H1 (cell line): ENCODE data around the gene ACSF3. TPM values are rescaled to one million over a fixed set of nuclear protein-coding genes. Genes with fewer than 3 reads are reported as not detected.

ENCODE experiments used
- CTCF ChIA-PET: fragments of 300-600 bp; sonication (Branson Sonifier 250); formaldehyde crosslinking; loops from one replicate; lab custom pipeline; 2021; ENCODE audit not compliant: partially characterized antibody; lab: Charles Lee
- POLR2A ChIA-PET: fragments of 300-600 bp; sonication (Branson Sonifier 250); formaldehyde crosslinking; loops from one replicate; lab custom pipeline; 2021; ENCODE audit warnings: inconsistent platforms; ENCODE audit not compliant: partially characterized antibody; lab: Charles Lee
- DNase-seq, 2 experiments: peaks; one replicate each; pipeline versions ENCODE4 v3.0.0 to v3.0.0-alpha.2; 2010 to 2022; ENCODE audit warnings: low spot score in 2 of 2, low read depth in 1 of 2, mixed read lengths in 1 of 2
- FAIRE-seq: peaks from 2 replicates; lab custom pipeline; 2011; peaks lifted over from hg19 to GRCh38; lab: Jason Lieb, UNC
- H2AFZ ChIP-seq: 2 replicates; pipeline ENCODE4 v1.8.1; 2012; ENCODE audit warnings: low read length, inconsistent platforms
- H2AK5ac ChIP-seq: 2 replicates; pipeline ENCODE4 v1.6.1; 2013; ENCODE audit warnings: low read depth, low read length
- H2BK120ac ChIP-seq: replicated peaks from 2 replicates; pipeline ENCODE3; 2013; ENCODE audit warnings: low read depth, low read length, inconsistent platforms
- H2BK12ac ChIP-seq: 2 replicates; pipeline ENCODE4 v1.6.1; 2013; ENCODE audit warnings: low read depth, low read length
- H2BK15ac ChIP-seq: 2 replicates; pipeline ENCODE4 v1.6.1; 2013; ENCODE audit warnings: low read length
- H2BK20ac ChIP-seq: 2 replicates; pipeline ENCODE4 v1.6.1; 2013; ENCODE audit warnings: low read length
- H2BK5ac ChIP-seq: 2 replicates; pipeline ENCODE4 v1.6.1; 2013; ENCODE audit warnings: low read depth, low read length
- H3K14ac ChIP-seq: 2 replicates; pipeline ENCODE4 v1.6.1; 2013; ENCODE audit warnings: inconsistent platforms; ENCODE audit not compliant: insufficient read length
- H3K18ac ChIP-seq: 2 replicates; pipeline ENCODE4 v1.6.1; 2013; ENCODE audit warnings: low read length; ENCODE audit errors: extremely low read depth
- H3K23ac ChIP-seq: 2 replicates; pipeline ENCODE4 v1.6.1; 2013; ENCODE audit warnings: inconsistent platforms; ENCODE audit not compliant: insufficient read length
- H3K23me2 ChIP-seq: 2 replicates; pipeline ENCODE4 v1.6.1; 2013; ENCODE audit warnings: low read depth, low read length
- H3K27ac ChIP-seq: 2 replicates; pipeline ENCODE4 v1.6.1; 2011; ENCODE audit warnings: low read depth, low read length, inconsistent platforms
- H3K27me3 ChIP-seq, 4 experiments: replicated peaks in 1 of 4; 1 replicate in 1 of 4; 2 replicates in 3 of 4; pipeline versions ENCODE4 v1.6.1 to v1.8.1; 2011 to 2013; ENCODE audit warnings: low read length in 3 of 4, mild to moderate bottlenecking in 3 of 4, inconsistent platforms in 2 of 4, mixed read lengths in 2 of 4, moderate library complexity in 1 of 4; ENCODE audit not compliant: control insufficient read depth in 3 of 4, insufficient read depth in 3 of 4; ENCODE audit errors: extremely low read depth in 1 of 4
- H3K36me3 ChIP-seq, 4 experiments: 2 replicates each; pipeline versions ENCODE4 v1.6.1 to v1.8.1; 2011 to 2013; ENCODE audit warnings: mild to moderate bottlenecking in 4 of 4, low read length in 3 of 4, moderate library complexity in 2 of 4, control low read depth in 1 of 4, inconsistent platforms in 1 of 4; ENCODE audit not compliant: insufficient read depth in 4 of 4, control insufficient read depth in 2 of 4
- H3K4ac ChIP-seq: replicated peaks from 2 replicates; pipeline ENCODE3; 2013; ENCODE audit warnings: low read length, low read depth, mixed read lengths, inconsistent platforms; ENCODE audit not compliant: insufficient read length
- H3K4me1 ChIP-seq, 4 experiments: replicated peaks in 1 of 4; 1 replicate in 1 of 4; 2 replicates in 3 of 4; pipeline versions ENCODE4 v1.6.1 to v1.8.1; 2011 to 2013; ENCODE audit warnings: low read length in 3 of 4, inconsistent platforms in 2 of 4, mixed read lengths in 1 of 4; ENCODE audit not compliant: insufficient read depth in 4 of 4, control insufficient read depth in 3 of 4
- H3K4me2 ChIP-seq, 2 experiments: 2 replicates each; pipeline versions ENCODE4 v1.6.1 to v1.8.1; 2011 to 2013; ENCODE audit warnings: low read depth in 2 of 2, low read length in 2 of 2, control low read depth in 1 of 2, inconsistent platforms in 1 of 2, mild to moderate bottlenecking in 1 of 2; ENCODE audit not compliant: insufficient read depth in 1 of 2
- H3K4me3 ChIP-seq, 4 experiments: fragments of 200-600, 300-600 bp in 1 of 4; sonication (generic), shearing (Covaris generic), sonication (Bioruptor Twin) in 1 of 4; 2 replicates each; pipeline versions ENCODE4 v1.5.1 to v1.8.1; 2011 to 2016; ENCODE audit warnings: low read length in 4 of 4, low read depth in 3 of 4, control low read depth in 2 of 4, inconsistent platforms in 2 of 4, mild to moderate bottlenecking in 2 of 4, mixed read lengths in 1 of 4, moderate library complexity in 1 of 4; ENCODE audit not compliant: insufficient read depth in 2 of 4; ENCODE audit errors: extremely low read depth in 1 of 4
- H3K56ac ChIP-seq: replicated peaks from 2 replicates; pipeline ENCODE3; 2013; ENCODE audit warnings: low read depth, mild to moderate bottlenecking, mixed read lengths, low read length, inconsistent platforms; ENCODE audit not compliant: insufficient read length
- H3K79me1 ChIP-seq: 2 replicates; pipeline ENCODE4 v1.6.1; 2013; ENCODE audit warnings: low read depth, low read length, control low read depth
- H3K79me2 ChIP-seq, 2 experiments: 2 replicates each; pipeline versions ENCODE4 v1.6.1 to v1.8.1; 2012 to 2013; ENCODE audit warnings: low read length in 2 of 2, mild to moderate bottlenecking in 2 of 2, inconsistent platforms in 1 of 2; ENCODE audit not compliant: insufficient read depth in 2 of 2, control insufficient read depth in 1 of 2
- H3K9ac ChIP-seq, 4 experiments: replicated peaks in 1 of 4; 1 replicate in 1 of 4; 2 replicates in 3 of 4; pipeline versions ENCODE4 v1.6.1 to v1.8.1; 2011 to 2013; ENCODE audit warnings: low read depth in 3 of 4, low read length in 3 of 4, control low read depth in 2 of 4, mild to moderate bottlenecking in 2 of 4, moderate library complexity in 2 of 4, inconsistent platforms in 1 of 4; ENCODE audit errors: extremely low read depth in 1 of 4
- H3K9me3 ChIP-seq, 2 experiments: 2 replicates each; pipeline versions ENCODE4 v1.6.1 to v1.8.1; 2012 to 2013; ENCODE audit warnings: mild to moderate bottlenecking in 2 of 2, moderate library complexity in 2 of 2, control low read depth in 1 of 2, inconsistent platforms in 1 of 2, low read depth in 1 of 2, low read length in 1 of 2, mixed read lengths in 1 of 2; ENCODE audit not compliant: insufficient read depth in 2 of 2
- H4K20me1 ChIP-seq, 2 experiments: replicated peaks in 1 of 2; 2 replicates each; pipeline versions ENCODE3 to v1.8.1; 2011 to 2013; ENCODE audit warnings: inconsistent platforms in 2 of 2, low read length in 2 of 2, mild to moderate bottlenecking in 1 of 2; ENCODE audit not compliant: insufficient read depth in 2 of 2, control insufficient read depth in 1 of 2
- H4K5ac ChIP-seq: 2 replicates; pipeline ENCODE4 v1.6.1; 2013; ENCODE audit warnings: low read length, low read depth, mixed read lengths, inconsistent platforms; ENCODE audit not compliant: insufficient read length
- H4K8ac ChIP-seq: 2 replicates; pipeline ENCODE4 v1.8.0; 2013; ENCODE audit warnings: mild to moderate bottlenecking, moderate library complexity, low read length, inconsistent platforms; ENCODE audit not compliant: insufficient read depth; ENCODE audit errors: extremely low read depth
- H4K91ac ChIP-seq: replicated peaks from 2 replicates; pipeline ENCODE3; 2013; ENCODE audit warnings: low read length, mixed read lengths, inconsistent platforms; ENCODE audit not compliant: insufficient read length
- EGR1 ChIP-seq: IDR thresholded peaks from 2 replicates; pipeline ENCODE4 v1.6.1; 2011; ENCODE audit warnings: low read depth, low read length, borderline replicate concordance
- FOSL1 ChIP-seq: IDR thresholded peaks from 2 replicates; pipeline ENCODE4 v1.6.1; 2011; ENCODE audit warnings: mild to moderate bottlenecking, low read depth, low read length, moderate library complexity; ENCODE audit not compliant: insufficient read depth
- WGBS, 2 experiments: shearing (Covaris generic) in 1 of 2; methylation state at CpG; one replicate each; pipeline versions ENCODE4 v1.1.6 to v1.1.7; 2013 to 2015; ENCODE audit warnings: low lambda C conversion rate in 2 of 2, mixed read lengths in 2 of 2, inconsistent platforms in 1 of 2, low coverage in 1 of 2, missing lambda C conversion rate in 1 of 2; ENCODE audit not compliant: insufficient replicate concordance in 2 of 2, insufficient coverage in 1 of 2, insufficient read length in 1 of 2; ENCODE audit errors: extremely low coverage in 1 of 2, missing lambda C conversion rate in 1 of 2; 5-methylcytosine and 5-hydroxymethylcytosine counted together
- polyA plus RNA-seq, 7 experiments: library from polyadenylated mRNA; depleted of rRNA in 3 of 7; stranded (reverse) in 5 of 7; unstranded in 2 of 7; fragments of >200 nt in 5 of 7; fragments of 200-250 nt in 2 of 7; gene quantifications; 1 replicate in 5 of 7; 2 replicates in 1 of 7; 4 replicates in 1 of 7; pipeline versions ENCODE4 v1.2.1 to v1.2.3, GENCODE V29; 2011 to 2013; ENCODE audit warnings: missing spikeins in 2 of 7, mixed read lengths in 2 of 7
- total RNA-seq: library from RNA; stranded (reverse); fragmentation: NEBNext Ultra II Directional; extraction: Animal tissue kit (Norgen Biotek cat#: 25700); gene quantifications from 2 replicates; pipeline ENCODE4 v1.2.1, GENCODE V29; 2021

ACSF3 gene
- total and polyA plus RNA-seq, 2 of the 8 experiments (the other 6 are each of a cell fraction or from before 2014, with no cell fraction given), result 15.6 to 22.9 TPM

DNA sequence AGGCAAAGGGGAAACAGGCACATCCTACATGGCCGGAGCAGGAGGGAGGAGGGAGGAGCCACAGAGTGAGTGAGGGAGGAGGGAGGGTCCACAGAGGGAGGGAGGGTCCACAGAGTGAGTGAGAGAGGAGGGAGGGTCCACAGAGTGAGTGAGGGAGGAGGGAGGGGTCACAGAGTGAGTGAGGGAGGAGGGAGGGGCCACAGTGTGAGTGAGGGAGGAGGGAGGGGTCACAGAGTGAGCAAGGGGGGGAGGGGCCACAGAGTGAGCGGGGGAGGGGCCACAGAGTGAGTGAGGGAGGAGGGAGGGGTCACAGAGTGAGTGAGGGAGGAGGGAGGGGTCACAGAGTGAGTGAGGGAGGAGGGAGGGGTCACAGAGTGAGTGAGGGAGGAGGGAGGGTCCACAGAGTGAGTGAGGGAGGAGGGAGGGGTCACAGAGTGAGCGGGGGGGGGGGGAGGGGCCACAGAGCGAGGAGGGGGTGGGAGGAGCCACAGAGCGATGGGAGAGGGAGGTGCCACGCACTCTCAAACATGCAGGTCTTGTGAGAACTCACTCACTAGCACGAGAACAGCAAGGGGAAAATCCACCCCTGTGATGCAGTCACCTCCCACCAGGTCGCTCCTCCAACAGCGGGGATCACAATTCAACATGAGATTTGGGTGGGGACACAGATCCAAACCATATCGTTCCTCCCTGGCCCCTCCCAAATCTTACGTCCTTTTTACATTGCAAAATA is 53.6 kb downstream of the ACSF3 start:
- Histone ChIP-seq H3K18ac (no peak overlapping the region), H3K23me2 (no peaks in the 10 kb centered on the region), H2BK20ac (no peak overlapping the region), H2AK5ac (no peak overlapping the region), H2AFZ (no peak overlapping the region), H3K79me1 (no peaks in the 10 kb centered on the region), H3K27ac (no peak overlapping the region), H3K4me1 (peaks cover 0 to 3% (median 0%) of the 10 kb centered on the region in 4 experiments; a peak in 2 of 7 replicates), H2BK120ac (no peak overlapping the region), H2BK12ac (no peak overlapping the region), H2BK5ac (no peak overlapping the region), H3K79me2 (no peaks in the 10 kb centered on the region), H3K14ac (no peak overlapping the region), H2BK15ac (no peak overlapping the region), H4K8ac (no peak overlapping the region), H3K4me3 (no peak overlapping the region), H3K9me3 (no peaks in the 10 kb centered on the region), H3K56ac (no peak overlapping the region), H3K4ac (no peak overlapping the region), H3K23ac (no peak overlapping the region), H4K20me1 (peaks cover 2 to 4% of the 10 kb centered on the region in 2 experiments), H3K4me2 (no peak overlapping the region), H4K91ac (no peak overlapping the region), H3K9ac (no peak overlapping the region), H3K36me3 (peaks cover 0 to 3% (median under 1%) of the 10 kb centered on the region in 4 experiments; a peak in 3 of 8 replicates), H3K27me3 (no peaks in the 10 kb centered on the region), H4K5ac (no peak overlapping the region)
- POLR2A ChIA-PET, result interaction anchor here (1.5 kb wide), 1 partner anchor 13 kb away, joined by 4 read pairs; no protein-coding TSS in a partner anchor
- FAIRE-seq (no peak), DNase-seq (no peak)
- CTCF ChIA-PET, result no interaction called here
- TF ChIP-seq EGR1 (peak; percentile 48; the same call in 1 of the 2 replicates), FOSL1 (no peak)
- 70% methylated on average over 5 of the region's 11 CpGs; no CpG with 5 or more reads in 1 of the 2 experiments for WGBS, 2 experiments
